ENCODE results near the gene SLC19A1.
"Not testable (repeated sequence)": the region's sequence is repeated elsewhere in the genome, so short reads cannot be mapped to it uniquely, and the experiment has no call there.

The SLC19A1 gene

DNA sequence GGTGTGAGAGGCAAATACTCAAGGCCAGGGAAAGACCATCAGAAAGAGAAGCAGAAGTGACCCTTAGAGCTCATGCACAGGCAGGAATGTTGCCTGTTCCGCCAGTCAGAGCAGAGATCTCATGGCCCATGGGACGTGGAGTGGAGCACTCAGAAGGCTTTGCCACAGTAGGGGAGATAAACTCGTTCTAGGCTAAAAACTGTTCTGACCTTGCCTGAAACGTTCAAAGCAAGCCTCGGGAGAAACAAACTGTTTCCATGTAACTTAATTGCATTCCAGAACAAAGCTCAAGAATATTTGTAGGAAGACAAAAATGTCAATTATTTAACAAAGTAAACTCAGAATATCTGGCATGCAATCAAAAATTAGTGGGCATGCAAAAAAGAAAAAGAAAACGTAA is 20.7 kb upstream of the SLC19A1 start:
- TF ChIP-seq TAF1 (IDR thresholded peaks at IDR 0.05; ENCODE audit: borderline replicate concordance, low read depth, low read length) = no peak
- DNase-seq (ENCODE audit: insufficient read length) = no peak
- FAIRE-seq = no peak

GRCh38 chr21:45562402-45562801 is 20.2 kb upstream of the SLC19A1 start:
- FAIRE-seq (no peak), DNase-seq (ENCODE audit: insufficient read length) (no peak)
- no peak for TF ChIP-seq POLR2AphosphoS5 (IDR thresholded peaks at IDR 0.05; ENCODE audit: low read depth, low read length)
- TF ChIP-seq POLR2A (IDR thresholded peaks at IDR 0.05; ENCODE audit: low read depth, low read length) = no peak
- no peak for TF ChIP-seq TAF1 (IDR thresholded peaks at IDR 0.05; ENCODE audit: borderline replicate concordance, low read depth, low read length)

GRCh38 chr21:45561241-45561640 is 19.0 kb upstream of the SLC19A1 start:
- DNase-seq (ENCODE audit: insufficient read length); FAIRE-seq: not testable (repeated sequence)

GRCh38 chr21:45560106-45561021 is 18.1 kb upstream of the SLC19A1 start:
- FAIRE-seq (no peak), DNase-seq (ENCODE audit: insufficient read length) (no peak)
- no peak for TF ChIP-seq POLR2A (IDR thresholded peaks at IDR 0.05; ENCODE audit: low read depth, low read length)
- TF ChIP-seq POLR2AphosphoS5 (IDR thresholded peaks at IDR 0.05; ENCODE audit: low read depth, low read length) = no peak
- no peak for TF ChIP-seq TAF1 (IDR thresholded peaks at IDR 0.05; ENCODE audit: borderline replicate concordance, low read depth, low read length)

GRCh38 chr21:45559216-45560105 is 17.2 kb upstream of the SLC19A1 start:
- FAIRE-seq (no peak), DNase-seq (ENCODE audit: insufficient read length) (no peak)
- no peak for TF ChIP-seq POLR2A (IDR thresholded peaks at IDR 0.05; ENCODE audit: low read depth, low read length)
- no peak for TF ChIP-seq POLR2AphosphoS5 (IDR thresholded peaks at IDR 0.05; ENCODE audit: low read depth, low read length)
- TF ChIP-seq TAF1 (IDR thresholded peaks at IDR 0.05; ENCODE audit: borderline replicate concordance, low read depth, low read length) = no peak

GRCh38 chr21:45558044-45558721 is 15.9 kb upstream of the SLC19A1 start:
- FAIRE-seq (no peak), DNase-seq (ENCODE audit: insufficient read length) (no peak)
- no peak for TF ChIP-seq TAF1 (IDR thresholded peaks at IDR 0.05; ENCODE audit: borderline replicate concordance, low read depth, low read length)
- no peak for TF ChIP-seq POLR2A (IDR thresholded peaks at IDR 0.05; ENCODE audit: low read depth, low read length)
- TF ChIP-seq POLR2AphosphoS5 (IDR thresholded peaks at IDR 0.05; ENCODE audit: low read depth, low read length) = no peak

DNA sequence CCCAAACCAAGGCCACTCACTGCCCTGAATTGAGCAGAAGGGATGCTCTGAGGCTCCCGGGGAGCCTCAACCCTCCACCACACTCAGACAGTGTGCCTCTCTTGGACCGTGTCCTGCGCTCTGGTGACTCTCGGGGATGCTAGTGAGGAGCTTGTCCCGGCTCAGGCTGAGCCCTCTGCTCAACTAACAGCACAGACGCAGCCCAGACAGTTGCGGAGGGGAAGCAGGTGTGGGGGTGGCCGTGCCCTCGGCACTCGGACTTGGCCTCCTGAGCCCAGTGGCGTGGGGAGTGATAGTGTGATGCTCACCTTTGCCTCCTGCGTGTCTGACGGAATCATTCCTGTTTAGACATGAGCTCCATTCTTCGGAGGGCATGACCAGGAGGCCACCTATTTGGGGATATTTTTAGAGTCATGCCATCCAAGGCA is 15.4 kb upstream of the SLC19A1 start:
- no peak for TF ChIP-seq TAF1 (IDR thresholded peaks at IDR 0.05; ENCODE audit: borderline replicate concordance, low read depth, low read length)
- TF ChIP-seq POLR2A (IDR thresholded peaks at IDR 0.05; ENCODE audit: low read depth, low read length) = no peak
- no peak for TF ChIP-seq POLR2AphosphoS5 (IDR thresholded peaks at IDR 0.05; ENCODE audit: low read depth, low read length)
- DNase-seq (ENCODE audit: insufficient read length) = no peak
- FAIRE-seq = no peak

DNA sequence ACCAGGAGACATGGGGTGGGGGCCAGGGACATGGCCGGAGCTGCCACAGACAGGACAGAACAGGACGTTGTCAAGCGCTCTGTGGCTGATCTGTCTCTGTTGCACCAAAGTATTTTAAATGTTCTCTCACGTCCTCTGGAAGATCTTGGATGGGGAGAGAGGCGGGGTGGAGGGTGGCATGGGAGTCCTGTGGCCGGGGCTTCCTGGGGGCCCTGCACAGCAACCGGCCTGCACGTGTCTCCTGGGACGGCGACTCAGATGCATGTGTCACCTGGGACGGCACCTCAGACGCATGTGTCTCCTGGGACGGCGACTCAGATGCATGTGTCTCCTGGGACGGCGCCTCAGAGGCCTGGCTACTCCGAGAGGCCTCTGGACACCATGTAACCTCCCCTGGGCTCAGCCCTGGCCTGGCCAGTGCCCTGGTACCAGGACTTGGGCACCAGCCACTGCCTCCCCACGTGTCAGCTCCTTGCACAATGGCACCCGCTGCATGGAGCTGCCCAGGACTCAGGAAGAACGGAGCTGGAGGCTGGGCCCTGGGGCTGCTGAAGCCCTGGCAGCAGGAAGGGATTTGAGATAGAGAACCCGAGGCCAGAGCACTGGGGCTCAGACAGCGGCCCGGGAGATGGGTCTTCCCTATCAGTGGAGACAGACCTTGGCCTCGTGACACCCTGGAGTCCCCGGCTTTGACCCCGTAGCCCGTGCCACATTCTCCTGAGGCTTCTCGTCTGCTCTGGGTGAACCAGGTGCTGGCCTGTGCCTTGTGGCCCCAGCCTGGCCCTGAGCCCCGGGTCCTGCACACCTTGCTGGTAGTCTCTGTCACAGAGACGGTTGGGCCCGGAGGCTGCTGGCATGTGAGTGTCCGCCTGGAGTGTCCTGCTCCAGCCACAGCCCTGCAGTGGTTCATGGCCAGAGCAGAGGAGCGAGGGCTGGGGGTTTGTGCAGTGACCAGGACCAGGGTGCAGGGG is 14.7 kb upstream of the SLC19A1 start:
- FAIRE-seq = no peak
- TF ChIP-seq TAF1 (IDR thresholded peaks at IDR 0.05; ENCODE audit: borderline replicate concordance, low read depth, low read length) = no peak
- no peak for TF ChIP-seq POLR2AphosphoS5 (IDR thresholded peaks at IDR 0.05; ENCODE audit: low read depth, low read length)
- no peak for TF ChIP-seq POLR2A (IDR thresholded peaks at IDR 0.05; ENCODE audit: low read depth, low read length)
- DNase-seq (ENCODE audit: insufficient read length) = peak; percentile 17

GRCh38 chr21:45556302-45556644 is 14.0 kb upstream of the SLC19A1 start:
- FAIRE-seq = no peak
- TF ChIP-seq POLR2A (IDR thresholded peaks at IDR 0.05; ENCODE audit: low read depth, low read length) (no peak), POLR2AphosphoS5 (IDR thresholded peaks at IDR 0.05; ENCODE audit: low read depth, low read length) (no peak), TAF1 (IDR thresholded peaks at IDR 0.05; ENCODE audit: borderline replicate concordance, low read depth, low read length) (no peak)
- DNase-seq (ENCODE audit: insufficient read length) = no peak

DNA sequence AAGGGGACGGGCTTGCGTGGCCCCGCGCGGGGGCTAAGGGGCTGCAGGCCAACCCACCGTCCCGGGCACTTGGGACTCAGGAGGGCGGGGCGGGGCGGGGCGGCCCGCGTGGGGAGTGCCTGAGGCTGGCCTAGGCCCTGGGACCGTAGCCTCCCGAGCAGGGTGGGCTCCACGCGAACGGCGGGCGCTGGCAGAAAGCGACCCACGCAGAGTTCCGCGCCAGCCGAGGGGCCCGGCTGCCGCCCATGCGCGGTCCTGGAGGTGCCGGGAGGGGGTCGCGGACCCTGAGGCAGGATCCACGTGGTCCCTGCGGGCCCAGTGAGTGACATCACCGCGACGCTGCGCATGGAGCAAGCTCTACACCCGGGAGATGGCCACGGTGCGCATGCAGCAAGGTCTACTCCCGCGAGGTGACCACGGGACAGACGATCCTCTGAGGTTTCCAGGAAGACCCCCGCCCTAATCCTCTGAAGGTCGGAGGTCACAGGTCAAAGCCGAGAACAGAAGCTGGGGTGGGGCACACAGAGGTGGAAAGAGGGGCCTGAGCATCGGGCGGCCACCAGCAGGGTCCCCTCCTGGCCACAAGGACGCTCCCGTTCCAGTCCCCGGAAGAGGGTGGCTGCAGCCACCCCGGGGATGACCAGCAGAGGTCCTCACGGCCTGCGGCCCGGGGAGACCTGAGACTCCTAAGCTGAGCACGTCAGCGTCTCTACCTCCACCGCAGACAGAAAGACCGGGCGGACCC is 13.5 kb upstream of the SLC19A1 start:
- peak; percentile 94 for DNase-seq (ENCODE audit: insufficient read length)
- no peak for TF ChIP-seq TAF1 (IDR thresholded peaks at IDR 0.05; ENCODE audit: borderline replicate concordance, low read depth, low read length)
- TF ChIP-seq POLR2A (IDR thresholded peaks at IDR 0.05; ENCODE audit: low read depth, low read length) = no peak
- no peak for TF ChIP-seq POLR2AphosphoS5 (IDR thresholded peaks at IDR 0.05; ENCODE audit: low read depth, low read length)
- FAIRE-seq = peak; percentile 85
